HG03520 (cell line): ENCODE measurements around the gene ARID3A.
"Not testable (repeated sequence)": the region's sequence is repeated elsewhere in the genome, so short reads cannot be mapped to it uniquely, and the experiment has no call there.

Experiments
- ATAC-seq: cut with Tn5 transposase; IDR thresholded peaks from one replicate; pipeline ENCODE4 v1.9.1; 2021; ENCODE audit warnings: mild to moderate bottlenecking, moderate library complexity; ENCODE audit not compliant: unreplicated experiment

Gene ARID3A, protein sequence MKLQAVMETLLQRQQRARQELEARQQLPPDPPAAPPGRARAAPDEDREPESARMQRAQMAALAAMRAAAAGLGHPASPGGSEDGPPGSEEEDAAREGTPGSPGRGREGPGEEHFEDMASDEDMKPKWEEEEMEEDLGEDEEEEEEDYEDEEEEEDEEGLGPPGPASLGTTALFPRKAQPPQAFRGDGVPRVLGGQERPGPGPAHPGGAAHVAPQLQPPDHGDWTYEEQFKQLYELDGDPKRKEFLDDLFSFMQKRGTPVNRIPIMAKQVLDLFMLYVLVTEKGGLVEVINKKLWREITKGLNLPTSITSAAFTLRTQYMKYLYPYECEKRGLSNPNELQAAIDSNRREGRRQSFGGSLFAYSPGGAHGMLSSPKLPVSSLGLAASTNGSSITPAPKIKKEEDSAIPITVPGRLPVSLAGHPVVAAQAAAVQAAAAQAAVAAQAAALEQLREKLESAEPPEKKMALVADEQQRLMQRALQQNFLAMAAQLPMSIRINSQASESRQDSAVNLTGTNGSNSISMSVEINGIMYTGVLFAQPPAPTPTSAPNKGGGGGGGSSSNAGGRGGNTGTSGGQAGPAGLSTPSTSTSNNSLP

DNA sequence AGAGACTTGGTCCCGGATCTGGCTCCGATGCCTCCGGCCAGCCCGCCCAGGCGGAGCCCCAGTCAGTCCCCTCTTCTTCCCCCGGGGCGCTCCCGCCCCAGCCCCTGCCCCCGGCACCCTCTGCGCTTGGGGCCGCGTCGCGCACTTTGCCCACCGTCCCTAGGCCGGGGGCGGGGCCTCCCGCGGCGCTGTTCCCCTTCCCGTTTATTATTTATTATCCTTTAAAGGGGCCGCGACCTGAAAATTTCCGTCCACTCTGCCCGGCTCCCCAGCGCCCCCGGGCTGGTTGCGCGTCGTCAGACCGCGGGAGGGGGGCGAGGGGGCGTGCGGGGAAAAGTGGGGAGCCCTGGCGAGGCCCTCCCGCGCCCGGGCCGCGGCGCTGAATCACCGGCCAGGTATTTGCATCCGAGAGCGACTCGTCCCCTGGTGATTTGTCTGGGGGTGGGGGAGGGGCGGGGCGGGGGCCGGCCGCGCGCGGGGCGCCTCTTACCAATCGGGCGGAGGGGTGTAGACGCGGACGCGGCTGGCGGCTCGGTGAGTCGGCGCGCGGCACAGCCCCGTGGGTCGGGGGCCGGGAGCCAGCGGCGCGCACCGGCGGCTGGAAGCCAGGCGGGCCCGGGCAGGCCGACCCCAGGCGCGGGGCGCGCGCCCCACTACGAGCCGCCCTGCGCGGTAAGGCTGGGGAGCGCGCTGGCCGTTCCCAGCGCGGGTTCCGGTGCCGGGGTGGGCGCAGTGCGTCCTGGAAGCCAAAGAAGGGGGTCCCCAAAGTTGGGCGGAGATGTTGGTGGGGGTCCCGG, at the start of gene ARID3A:
Gene ARID3A (plus strand): TSS at position 510 of the 797 bp plus-strand sequence. CDS start 3,494 bp downstream, outside the sequence.
- ATAC-seq, result peak; percentile 53

DNA sequence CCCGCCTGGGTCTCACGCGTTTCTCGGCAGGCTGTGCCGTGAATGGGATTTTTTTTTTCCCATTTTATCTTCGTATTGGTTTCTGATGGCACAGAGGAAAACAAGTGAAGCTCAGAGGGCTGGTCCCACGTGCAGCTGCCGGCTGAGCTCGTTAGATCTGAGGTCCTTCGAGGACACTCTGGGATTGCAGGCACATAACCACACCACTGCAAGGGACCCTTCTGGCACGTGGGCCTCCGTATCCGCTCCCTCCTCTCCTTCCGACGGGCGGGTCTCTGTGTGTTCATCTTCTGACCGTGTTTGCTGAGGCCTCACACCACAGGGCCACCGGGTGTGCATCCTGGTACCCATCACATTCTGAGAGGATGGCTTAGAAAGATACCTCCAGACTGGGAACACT, 49.7 kb upstream of the ARID3A start:
- ATAC-seq, result no peak

DNA sequence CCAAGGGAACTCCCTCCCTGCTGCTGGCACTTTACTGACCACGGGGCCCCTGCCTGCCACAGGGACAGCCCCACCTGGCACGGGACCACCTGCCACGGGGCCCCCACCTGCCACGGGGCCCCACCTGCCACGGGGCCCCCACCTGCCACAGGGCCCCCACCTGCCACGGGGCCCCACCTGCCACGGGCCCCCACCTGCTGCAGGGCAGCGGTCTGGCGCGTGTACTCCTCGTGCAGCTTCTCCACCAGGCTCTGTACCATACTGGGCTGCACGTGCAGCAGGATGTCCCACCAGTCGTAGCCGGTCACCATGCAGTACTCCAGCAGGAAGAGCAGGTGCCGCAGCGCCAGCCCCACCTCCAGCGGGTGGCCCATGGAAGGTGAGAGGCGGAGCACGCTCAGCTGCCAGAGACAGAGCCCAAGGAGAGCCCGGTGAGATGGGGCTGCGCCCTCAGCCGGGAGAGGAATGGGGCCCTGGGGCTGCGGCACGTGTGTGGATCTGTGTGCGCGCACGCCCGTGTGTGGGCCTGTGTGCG, 49.0 kb upstream of the ARID3A start:
- ATAC-seq, result no peak

DNA sequence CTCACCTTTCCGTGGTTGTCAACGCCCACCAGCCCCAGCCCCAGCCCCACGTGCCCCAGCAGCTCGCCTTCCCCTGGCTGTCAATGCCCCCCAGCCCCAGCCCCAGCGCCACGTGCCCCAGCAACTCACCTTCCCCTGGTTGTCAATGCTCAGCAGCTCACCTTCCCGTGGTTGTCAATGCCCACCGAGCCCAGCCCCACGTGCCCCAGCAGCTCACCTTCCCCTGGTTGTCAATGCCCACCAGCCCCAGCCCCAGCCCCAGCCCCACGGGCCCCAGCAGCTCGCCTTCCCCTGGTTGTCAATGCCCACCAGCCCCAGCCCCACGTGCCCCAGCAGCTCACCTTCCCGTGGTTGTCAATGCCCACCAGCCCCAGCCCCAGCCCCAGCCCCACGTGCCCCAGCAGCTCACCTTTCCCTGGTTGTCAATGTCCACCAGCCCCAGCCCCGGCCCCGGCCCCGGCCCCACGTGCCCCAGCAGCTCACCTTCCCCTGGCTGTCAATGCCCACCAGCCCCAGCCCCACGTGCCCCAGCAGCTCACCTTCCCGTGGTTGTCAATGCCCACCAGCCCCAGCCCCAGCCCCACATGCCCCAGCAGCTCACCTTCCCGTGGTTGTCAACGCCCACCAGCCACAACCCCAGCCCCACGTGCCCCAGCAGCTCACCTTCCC, 47.7 kb upstream of the ARID3A start:
- ATAC-seq, result not testable (repeated sequence)

DNA sequence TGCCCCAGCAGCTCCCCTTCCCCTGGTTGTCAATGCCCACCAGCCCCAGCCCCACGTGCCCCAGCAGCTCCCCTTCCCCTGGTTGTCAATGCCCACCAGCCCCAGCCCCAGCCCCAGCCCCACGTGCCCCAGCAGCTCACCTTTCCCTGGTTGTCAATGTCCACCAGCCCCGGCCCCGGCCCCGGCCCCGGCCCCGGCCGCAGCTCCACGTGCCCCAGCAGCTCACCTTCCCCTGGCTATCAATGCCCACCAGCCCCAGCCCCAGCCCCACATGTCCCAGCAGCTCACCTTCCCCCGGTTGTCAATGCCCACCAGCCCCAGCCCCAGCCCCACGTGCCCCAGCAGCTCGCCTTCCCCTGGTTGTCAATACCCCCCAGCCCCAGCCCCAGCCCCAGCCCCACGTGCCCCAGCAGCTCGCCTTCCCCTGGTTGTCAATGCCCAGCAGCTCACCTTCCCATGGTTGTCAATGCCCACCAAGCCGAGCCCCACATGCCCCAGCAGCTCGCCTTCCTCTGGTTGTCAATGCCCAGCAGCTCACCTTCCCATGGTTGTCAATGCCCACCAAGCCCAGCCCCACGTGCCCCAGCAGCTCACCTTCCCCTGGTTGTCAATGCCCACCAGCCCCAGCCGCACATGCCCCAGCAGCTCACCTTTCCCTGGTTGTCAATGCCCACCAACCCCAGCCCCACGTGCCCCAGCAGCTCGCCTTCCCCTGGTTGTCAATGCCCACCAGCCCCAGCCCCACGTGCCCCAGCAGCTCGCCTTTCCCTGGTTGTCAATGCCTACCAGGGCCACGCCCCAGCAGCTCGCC, 46.9 kb upstream of the ARID3A start:
- ATAC-seq, result not testable (repeated sequence)

DNA sequence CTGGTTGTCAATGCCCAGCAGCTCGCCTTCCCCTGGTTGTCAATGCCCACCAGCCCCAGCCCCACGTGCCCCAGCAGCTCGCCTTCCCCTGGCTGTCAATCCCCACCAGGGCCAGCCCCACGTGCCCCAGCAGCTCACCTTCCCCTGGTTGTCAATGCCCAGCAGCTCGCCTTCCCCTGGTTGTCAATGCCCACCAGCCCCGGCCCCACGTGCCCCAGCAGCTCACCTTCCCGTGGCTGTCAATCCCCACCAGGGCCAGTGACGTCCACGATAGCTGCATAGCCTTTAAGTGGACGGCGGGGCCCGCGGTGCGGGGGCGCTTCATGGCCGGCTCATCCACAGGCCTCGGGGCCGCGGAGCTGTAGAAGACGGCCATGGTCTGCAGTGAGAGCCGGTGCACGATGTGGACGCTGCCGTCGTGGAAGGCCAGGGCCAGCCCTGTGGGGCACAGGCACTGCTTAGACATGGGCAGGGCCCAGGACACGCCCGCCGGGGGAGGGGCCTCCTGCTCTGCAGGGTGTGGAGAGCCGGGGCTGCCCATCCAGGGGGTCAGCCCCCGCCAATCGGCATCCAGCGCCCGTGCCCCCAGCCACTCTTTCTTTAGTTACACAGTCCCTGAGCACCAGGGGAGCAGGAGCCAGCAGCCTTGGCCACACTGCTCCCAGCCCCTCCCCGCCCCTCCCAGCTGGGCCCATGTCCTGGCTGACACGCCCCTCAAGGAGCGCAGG, 46.0 kb upstream of the ARID3A start:
- ATAC-seq, result no peak

DNA sequence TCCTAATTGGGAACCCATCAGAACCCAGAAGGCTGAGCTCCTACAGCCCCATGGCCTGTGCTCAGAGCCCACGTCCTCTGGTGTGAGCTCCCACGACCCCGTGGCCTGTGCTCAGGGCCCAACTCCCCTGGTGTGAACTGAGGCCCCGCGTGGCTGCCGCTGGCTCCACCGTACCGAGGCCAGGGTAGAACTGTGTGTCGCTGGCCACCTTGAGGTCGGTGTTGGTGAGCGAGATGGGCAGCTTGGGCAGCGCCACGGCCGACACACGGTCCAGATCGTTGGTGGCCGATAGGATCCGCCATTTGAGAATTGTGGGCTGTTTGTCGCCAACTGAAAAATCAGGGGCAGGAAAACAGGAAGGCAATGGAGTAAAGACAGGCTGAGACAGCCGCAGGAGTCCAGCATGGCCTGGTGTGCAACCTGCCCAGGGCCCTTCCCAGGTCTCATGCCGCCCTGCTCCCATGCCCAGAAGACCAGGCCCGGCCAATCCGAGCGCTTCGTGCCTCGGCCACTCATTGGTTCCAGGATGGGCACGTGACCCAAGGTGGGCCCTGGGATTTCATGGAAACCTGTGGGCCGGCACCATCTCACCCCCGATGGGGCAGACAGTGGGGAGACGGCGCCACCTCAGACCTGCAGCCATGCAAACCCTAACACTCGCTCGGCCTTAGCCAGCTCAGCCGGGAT, 44.3 kb upstream of the ARID3A start:
- ATAC-seq, result no peak

DNA sequence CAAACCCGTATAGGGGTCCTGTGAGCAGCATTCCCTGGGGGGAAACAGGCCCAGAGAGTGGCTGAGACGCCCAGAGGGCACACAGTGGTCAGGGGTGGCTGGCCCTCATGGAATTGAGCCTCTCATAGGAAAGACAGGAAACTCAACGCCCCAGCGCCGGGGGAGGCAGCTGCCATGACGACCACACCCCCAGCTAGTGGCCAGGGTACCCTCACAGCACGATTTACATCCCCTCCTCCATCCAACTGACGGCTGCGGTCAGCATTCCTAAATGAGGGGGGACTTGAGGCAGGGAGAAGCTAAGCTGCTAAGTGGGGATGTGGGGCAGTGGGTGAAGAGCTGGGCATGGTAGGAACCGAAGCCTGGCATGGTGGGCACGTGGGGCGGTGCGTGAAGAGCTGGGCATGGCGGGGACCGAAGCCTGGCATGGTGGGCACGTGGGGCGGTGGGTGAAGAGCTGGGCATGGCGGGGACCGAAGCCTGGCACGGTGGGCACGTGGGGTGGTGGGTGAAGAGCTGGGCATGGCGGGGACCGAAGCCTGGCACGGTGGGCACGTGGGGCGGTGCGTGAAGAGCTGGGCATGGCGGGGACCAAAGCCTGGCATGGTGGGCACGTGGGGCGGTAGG, 42.9 kb upstream of the ARID3A start:
- no peak for ATAC-seq

DNA sequence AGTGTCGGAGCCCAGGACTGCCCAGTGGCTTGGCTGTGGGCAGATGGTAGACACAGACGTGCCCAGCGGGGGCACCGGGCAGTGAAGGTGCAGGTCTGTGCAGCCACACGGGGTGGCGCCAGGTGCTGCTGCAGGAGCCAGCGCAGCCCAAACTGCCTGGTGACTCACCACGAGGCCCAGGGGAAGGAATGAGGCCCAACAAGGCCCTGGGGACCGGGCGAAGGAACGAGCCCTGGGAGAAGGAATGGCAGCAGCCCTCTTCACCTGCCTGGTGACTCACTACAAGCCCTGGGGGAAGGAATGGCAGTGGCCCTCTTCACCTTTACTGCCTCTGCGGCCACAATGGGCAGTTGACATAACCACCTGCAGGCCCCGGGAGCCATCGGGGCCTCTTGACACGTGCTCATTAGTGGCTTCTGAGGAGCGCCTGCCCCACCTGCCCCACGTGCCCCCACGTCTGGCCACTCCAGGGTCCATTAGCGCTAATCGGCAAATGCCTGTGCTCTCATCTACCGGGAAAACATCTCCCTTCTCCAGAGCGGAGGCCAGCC, 42.1 kb upstream of the ARID3A start:
- ATAC-seq, result no peak

DNA sequence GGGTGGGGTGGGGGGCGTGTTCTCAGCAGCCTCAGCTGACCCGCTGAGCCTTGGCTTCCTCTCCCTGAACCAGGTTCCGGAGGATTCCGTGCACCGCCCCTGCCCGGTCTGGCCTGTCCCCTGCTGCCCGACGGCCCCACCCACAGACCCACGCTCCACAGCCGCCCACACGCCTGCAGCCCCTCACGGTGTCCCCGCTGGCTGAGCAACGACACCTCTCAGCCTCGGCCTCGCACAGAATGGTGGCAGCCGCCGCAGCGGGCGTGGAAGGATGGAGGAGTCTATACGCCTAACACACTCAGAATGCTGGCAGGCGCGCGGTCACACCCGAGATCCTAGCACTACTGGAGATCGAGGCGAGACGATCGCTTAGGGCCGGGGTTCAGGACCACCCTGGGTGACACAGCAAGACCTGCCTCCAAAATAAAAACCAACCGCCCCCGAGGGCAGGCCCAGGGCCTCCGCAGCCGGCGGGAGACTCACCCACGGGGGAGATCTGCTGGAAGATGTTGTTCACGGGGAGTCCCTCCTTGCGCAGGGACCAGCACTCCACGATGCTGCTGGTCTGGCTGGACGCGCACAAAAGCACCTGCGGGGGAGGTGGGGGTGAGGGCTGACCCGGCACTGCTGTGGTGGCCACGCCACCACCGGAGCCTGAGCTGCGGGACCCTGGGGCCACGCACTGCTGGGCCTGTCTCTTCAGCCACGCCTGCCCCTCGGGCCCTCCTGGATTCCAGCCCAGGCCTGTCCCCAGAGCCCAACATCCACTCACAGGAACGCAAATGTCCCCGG, 41.2 kb upstream of the ARID3A start:
- ATAC-seq, result no peak

DNA sequence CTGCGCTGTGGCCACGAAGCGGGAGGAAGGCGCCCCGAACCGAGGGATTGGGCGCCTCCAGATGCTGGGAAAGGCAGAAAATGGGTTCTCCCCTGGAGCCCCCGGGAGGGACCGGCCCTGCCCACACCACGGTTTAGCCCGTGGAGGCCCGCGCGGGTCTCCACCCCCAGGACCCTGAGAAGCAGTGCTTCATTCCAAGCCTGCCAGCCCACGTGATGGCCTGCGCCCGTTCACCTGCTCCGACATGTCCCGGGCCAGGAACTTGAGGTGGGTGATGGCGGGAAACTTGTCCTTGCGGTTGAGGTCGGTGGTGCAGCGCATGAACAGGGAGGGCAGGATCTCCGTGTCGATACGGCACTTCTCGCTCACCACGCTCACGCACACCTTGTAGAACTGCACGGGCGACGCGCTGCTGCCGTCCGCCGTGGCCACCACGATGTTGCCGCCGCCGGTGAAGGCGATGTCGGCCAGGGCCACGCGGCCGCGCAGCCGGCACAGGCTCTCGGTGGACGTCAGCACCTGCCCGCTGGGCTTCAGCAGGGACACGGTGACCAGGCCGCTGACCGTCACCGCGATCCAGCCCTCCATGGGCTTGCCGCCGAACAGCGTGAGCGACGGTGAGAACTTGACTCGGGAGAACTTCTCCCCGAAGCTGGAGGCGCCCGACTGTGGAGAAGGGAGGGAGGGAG, 40.2 kb upstream of the ARID3A start:
- no peak for ATAC-seq

DNA sequence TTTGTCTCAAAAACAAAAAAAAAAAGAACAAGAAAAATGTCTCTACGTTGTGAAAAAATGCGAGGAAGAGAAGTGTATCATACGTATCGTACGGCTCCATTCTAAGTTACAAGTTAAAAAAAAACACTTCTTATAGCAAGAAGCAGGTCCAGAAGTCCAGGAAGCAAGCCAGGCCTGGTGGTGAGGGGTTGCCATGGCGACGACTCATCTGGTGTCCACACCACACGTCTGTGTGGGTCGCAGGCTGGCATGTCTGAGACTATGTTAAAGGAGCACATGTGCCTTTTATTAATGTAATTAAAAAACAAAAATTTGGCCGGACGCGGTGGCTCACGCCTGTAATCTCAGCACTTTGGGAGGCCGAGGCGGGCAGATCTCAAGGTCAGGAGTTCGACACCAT, 38.8 kb upstream of the ARID3A start:
- ATAC-seq, result no peak

DNA sequence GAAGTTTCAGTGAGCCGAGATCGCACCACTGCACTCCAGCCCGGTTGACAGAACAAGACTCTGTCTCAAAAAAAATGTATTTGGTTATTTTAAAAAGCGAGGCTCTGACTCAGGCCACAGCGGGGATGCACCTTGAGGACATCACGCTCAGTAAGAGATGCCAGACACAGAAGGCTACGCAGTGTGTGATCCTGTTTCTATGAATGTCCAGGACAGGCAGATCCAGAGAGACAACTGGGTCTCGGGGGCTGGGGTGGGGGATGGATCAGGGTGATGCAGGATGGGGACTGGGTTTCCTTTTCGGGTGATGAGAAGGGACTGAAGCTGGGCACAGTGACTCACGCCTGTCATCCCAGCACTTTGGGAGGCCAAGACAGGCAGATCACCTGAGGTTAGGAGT, 38.2 kb upstream of the ARID3A start:
- no peak for ATAC-seq

DNA sequence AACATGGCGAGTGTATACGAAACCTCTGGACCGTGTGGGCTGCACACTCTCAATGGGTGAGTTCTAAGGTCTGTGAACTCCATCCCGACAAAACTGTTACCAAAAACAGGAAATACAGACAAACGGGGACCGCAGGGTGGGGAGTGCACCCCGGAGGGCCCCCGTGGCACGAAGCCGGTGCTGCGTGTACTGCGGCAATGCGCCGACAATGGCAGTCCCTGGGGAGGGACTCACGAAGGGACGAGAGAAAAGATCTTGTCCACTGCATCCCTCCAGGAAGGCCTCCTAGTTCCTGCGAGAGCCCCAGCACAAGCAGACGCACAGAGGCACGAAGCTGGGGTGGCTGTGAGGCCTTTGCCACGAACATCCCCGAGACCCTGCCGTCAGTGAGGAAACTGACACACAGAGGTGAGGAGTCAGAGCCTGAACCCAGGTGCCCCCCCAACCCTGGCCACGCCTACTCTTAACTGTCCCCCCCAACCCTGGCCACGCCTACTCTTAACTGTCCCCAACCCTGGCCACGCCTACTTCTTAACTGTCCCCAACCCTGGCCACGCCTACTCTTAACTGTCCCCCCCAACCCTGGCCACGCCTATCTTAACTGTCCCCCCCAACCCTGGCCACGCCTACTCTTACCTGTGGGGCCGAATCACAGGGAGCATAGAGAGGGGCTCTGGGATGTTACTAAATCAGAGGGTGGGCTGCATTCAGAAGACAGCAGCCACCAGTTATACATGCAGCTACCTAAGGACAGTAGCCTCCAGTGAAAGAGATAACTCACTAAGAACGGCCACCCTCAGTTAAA, 37.1 kb upstream of the ARID3A start:
- no peak for ATAC-seq

DNA sequence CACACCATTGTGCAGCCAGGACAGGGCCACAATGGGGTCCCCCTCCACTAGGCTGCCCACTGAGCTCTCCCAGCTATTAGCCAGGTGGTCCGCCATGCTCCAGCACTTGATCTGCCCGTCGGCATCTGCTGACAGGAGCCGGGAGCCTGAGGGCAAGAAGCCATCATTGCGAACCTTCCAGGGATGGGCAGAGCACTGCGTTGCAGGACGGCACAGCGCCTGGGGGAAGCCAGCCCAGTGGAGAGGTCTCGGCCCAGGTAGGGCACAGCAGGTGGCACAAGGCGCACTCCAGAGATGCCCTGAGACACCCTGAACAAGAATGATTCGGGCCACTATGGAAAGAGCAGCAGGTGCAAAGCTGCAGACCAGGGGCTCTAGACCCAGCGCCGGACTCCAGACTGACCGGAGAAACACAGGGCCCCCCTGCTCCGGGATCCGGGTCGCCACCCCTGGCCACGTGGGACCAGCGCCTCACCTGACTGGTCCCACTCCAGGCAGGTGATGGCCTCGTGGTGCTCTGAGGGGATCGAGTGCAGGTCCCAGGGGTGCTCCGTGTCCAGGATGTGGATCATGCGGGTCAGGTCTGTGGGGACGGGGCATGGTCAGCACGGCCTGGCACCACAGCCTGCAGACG, 36.1 kb upstream of the ARID3A start:
- no peak for ATAC-seq
